GM23338 (cell line): ENCODE measurements around the gene TMEM218.

Experiments
- CREB1 ChIP-seq: fragments of 250-450 bp; sonication (Bioruptor Pico); IDR thresholded peaks from 2 replicates; pipeline ENCODE4 v1.5.0; 2020; ENCODE audit warnings: low read depth, mild to moderate bottlenecking, moderate library complexity
- CTCF ChIP-seq, 2 experiments: fragments of 200-600 bp in 1 of 2; sonication (generic) in 1 of 2; conservative IDR thresholded peaks; 2 replicates each; pipeline versions ENCODE4 v1.5.1 to v1.6.1; 2016 to 2017; ENCODE audit warnings: antibody characterized with exemption in 2 of 2, low read depth in 2 of 2, mild to moderate bottlenecking in 2 of 2, moderate library complexity in 1 of 2
- ETS1 ChIP-seq: IDR thresholded peaks from 2 replicates; pipeline ENCODE4 v1.6.1; 2016; ENCODE audit warnings: antibody characterized with exemption
- EZH2 ChIP-seq: fragments of 200-600 bp; sonication (generic); IDR thresholded peaks from one replicate; pipeline ENCODE4 v1.8.0; 2017; ENCODE audit warnings: antibody characterized with exemption, mild to moderate bottlenecking, low read depth; ENCODE audit not compliant: unreplicated experiment
- EZH2phosphoT487 ChIP-seq: fragments of 200-600 bp; sonication (generic); IDR thresholded peaks from one replicate; pipeline ENCODE4 v1.8.1; 2018; ENCODE audit warnings: antibody characterized with exemption; ENCODE audit not compliant: unreplicated experiment
- JUNB ChIP-seq: IDR thresholded peaks from one replicate; pipeline ENCODE4 v1.6.1; 2016; ENCODE audit warnings: antibody characterized with exemption; ENCODE audit not compliant: unreplicated experiment
- NANOG ChIP-seq: IDR thresholded peaks from 2 replicates; pipeline ENCODE4 v1.6.1; 2016; ENCODE audit warnings: antibody characterized with exemption, borderline replicate concordance
- POLR2AphosphoS5 ChIP-seq: IDR thresholded peaks from 2 replicates; pipeline ENCODE4 v1.6.1; 2016; ENCODE audit warnings: antibody characterized with exemption, low read depth
- REST ChIP-seq: IDR thresholded peaks from one replicate; pipeline ENCODE4 v1.6.1; 2018; ENCODE audit warnings: antibody characterized with exemption; ENCODE audit not compliant: unreplicated experiment
- STAT1 ChIP-seq: IDR thresholded peaks from one replicate; pipeline ENCODE4 v1.6.1; 2016; ENCODE audit warnings: antibody characterized with exemption; ENCODE audit not compliant: unreplicated experiment
- ZNF331 ChIP-seq: fragments of 250-450 bp; sonication (Bioruptor Pico); IDR thresholded peaks from 2 replicates; pipeline ENCODE4 v1.5.0; 2020; ENCODE audit warnings: low read depth, mild to moderate bottlenecking, moderate library complexity
- ZNF462 ChIP-seq: fragments of 250-450 bp; sonication (Bioruptor Pico); IDR thresholded peaks from 2 replicates; pipeline ENCODE4 v1.5.0; 2020; ENCODE audit warnings: mild to moderate bottlenecking, moderate library complexity

GRCh38 chr11:125154378-125155099, 43.1 kb upstream of the TMEM218 start:
- TF ChIP-seq EZH2 (no peak), CTCF (conservative IDR thresholded peaks at IDR 0.05; ENCODE audit: low read depth in 2 of 2) (no peak), REST (no peak), CREB1 (no peak), POLR2AphosphoS5 (no peak), EZH2phosphoT487 (no peak), ZNF331 (no peak), NANOG (no peak), ETS1 (no peak), STAT1 (no peak), JUNB (no peak), ZNF462 (CRISPR knock-in tag) (no peak)
